CD4-positive, CD25-positive, alpha-beta regulatory T cell (primary cell): ENCODE data around the gene RNF4. TPM values are rescaled to one million over a fixed set of nuclear protein-coding genes. Genes with fewer than 3 reads are reported as not detected.
A peak's percentile ranks its signal among the peaks of the same experiment; 100 is the strongest.

Experiments
- ATAC-seq, 2 donors: fragments of 150-1000 bp; cut with Tn5 transposase; one replicate each; pipeline ENCODE4 v1.10.0; 2021; ENCODE audit warnings: low read depth in 2 of 2, moderate number of reproducible peaks in 2 of 2, moderate library complexity in 1 of 2
- DNase-seq, 3 donors: peaks; one replicate each; pipeline versions ENCODE4 v3.0.0 to v3.0.0-alpha.2; 2012 to 2022; ENCODE audit warnings: mixed read lengths in 1 of 3
- H3K27ac ChIP-seq: one replicate; pipeline ENCODE4 v1.7.0; 2013; ENCODE audit warnings: mild to moderate bottlenecking, low read length; ENCODE audit not compliant: insufficient read depth, poor library complexity, severe bottlenecking
- H3K27me3 ChIP-seq: one replicate; pipeline ENCODE4 v1.7.0; 2013; ENCODE audit warnings: low read length; ENCODE audit not compliant: control insufficient read depth, insufficient read depth
- H3K36me3 ChIP-seq: one replicate; pipeline ENCODE4 v1.7.0; 2013; ENCODE audit warnings: mild to moderate bottlenecking, low read length, moderate library complexity; ENCODE audit not compliant: control insufficient read depth, insufficient read depth
- H3K4me1 ChIP-seq: 2 replicates; pipeline ENCODE4 v1.7.0; 2013; ENCODE audit warnings: mild to moderate bottlenecking, low read length; ENCODE audit not compliant: insufficient read depth, control insufficient read depth, poor library complexity, severe bottlenecking
- H3K4me3 ChIP-seq: one replicate; pipeline ENCODE4 v1.7.0; 2013; ENCODE audit warnings: low read depth, mild to moderate bottlenecking, low read length, moderate library complexity
- H3K9me3 ChIP-seq, 2 experiments: 1 replicate in 1 of 2; 2 replicates in 1 of 2; pipeline ENCODE4 v1.7.0; 2013; ENCODE audit warnings: low read length in 2 of 2, mild to moderate bottlenecking in 1 of 2, moderate library complexity in 1 of 2; ENCODE audit not compliant: control insufficient read depth in 2 of 2
- H3K27ac Mint-ChIP-seq, 3 donors: one replicate each; pipeline ENCODE4 v1.8.0; 2020 to 2022; ENCODE audit warnings: mild to moderate bottlenecking in 3 of 3, mixed read lengths in 3 of 3, moderate library complexity in 2 of 3
- H3K27me3 Mint-ChIP-seq: one replicate; pipeline ENCODE4 v1.8.0; 2022; ENCODE audit warnings: mild to moderate bottlenecking, mixed read lengths
- H3K36me3 Mint-ChIP-seq: one replicate; pipeline ENCODE4 v1.8.0; 2020; ENCODE audit warnings: mixed read lengths
- H3K4me1 Mint-ChIP-seq, 4 donors: one replicate each; pipeline ENCODE4 v1.8.0; 2020 to 2022; ENCODE audit warnings: mixed read lengths in 4 of 4, mild to moderate bottlenecking in 1 of 4
- H3K4me3 Mint-ChIP-seq, 4 donors: one replicate each; pipeline ENCODE4 v1.8.0; 2020 to 2022; ENCODE audit warnings: mild to moderate bottlenecking in 4 of 4, mixed read lengths in 4 of 4, moderate library complexity in 3 of 4
- H3K9me3 Mint-ChIP-seq, 7 donors: one replicate each; pipeline ENCODE4 v1.8.0; 2020 to 2022; ENCODE audit warnings: mixed read lengths in 7 of 7, mild to moderate bottlenecking in 3 of 7, moderate library complexity in 2 of 7
- polyA plus RNA-seq, 4 donors: library from polyadenylated mRNA; unstranded; fragments of 300-500 nt; fragmentation: Illumina TruSeq; gene quantifications; one replicate each; pipeline ENCODE4 v1.2.3, GENCODE V29; 2021
- total RNA-seq: library from RNA; stranded (reverse); gene quantifications from one replicate; pipeline ENCODE4 v1.2.3, GENCODE V29; 2022

Gene RNF4
- total and polyA plus RNA-seq, 5 donors from 2014 or later, result 72.0 to 111 (median 89.8) TPM

GRCh38 chr4:2500547-2500946 lies 31.6 kb downstream of the RNF4 start:
- no peak for ATAC-seq
- no peaks in the 10 kb centered on the region for H3K9me3 ChIP-seq
- Mint-ChIP-seq H3K36me3 (peaks cover 25% of the 10 kb centered on the region), H3K27me3 (no peaks in the 10 kb centered on the region), H3K4me3 (no peak overlapping the region), H3K4me1 (peaks cover 0 to 12% (median 7%) of the 10 kb centered on the region in 4 donors), H3K27ac (peak overlapping the region in 1 of 3 donors; percentile 40), H3K9me3 (no peaks in the 10 kb centered on the region)
- no peak overlapping the region for H3K4me3 ChIP-seq
- H3K27ac ChIP-seq, result no peak overlapping the region
- no peaks in the 10 kb centered on the region for H3K4me1 ChIP-seq
- H3K36me3 ChIP-seq, result peaks cover 79% of the 10 kb centered on the region
- no peaks in the 10 kb centered on the region for H3K27me3 ChIP-seq
- DNase-seq, result no peak

DNA sequence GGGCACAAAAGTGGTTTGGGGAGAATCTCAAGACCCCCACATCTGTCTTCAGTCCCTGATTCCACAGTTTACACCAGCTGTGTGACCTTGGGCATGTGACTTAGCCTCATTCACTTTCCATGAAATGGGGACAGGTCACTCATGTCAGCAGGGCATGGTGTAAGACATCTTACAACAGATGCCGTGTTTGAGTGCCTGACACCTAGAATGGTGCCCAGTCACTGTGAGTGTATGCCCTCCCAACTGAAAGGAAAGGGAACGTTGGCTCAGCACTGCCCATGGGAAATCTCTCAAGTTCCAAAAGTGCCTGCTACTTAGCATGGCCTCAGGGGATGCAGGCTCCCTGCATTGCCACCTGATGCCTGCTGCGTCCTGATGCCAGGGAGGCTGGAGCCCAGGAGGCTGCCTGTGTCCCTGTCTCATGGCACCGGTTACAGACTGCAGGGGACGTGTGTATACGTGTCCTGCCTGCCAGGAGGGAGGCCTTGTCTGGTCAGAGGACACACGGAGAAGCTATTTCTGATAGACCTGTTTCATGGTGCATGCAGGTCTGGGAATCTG lies 32.2 kb downstream of the RNF4 start:
- ATAC-seq (no peak), DNase-seq (no peak)
- Histone ChIP-seq H3K36me3 (peaks cover 81% of the 10 kb centered on the region), H3K27ac (no peak overlapping the region), H3K4me1 (no peaks in the 10 kb centered on the region), H3K4me3 (no peak overlapping the region), H3K9me3 (no peaks in the 10 kb centered on the region), H3K27me3 (no peaks in the 10 kb centered on the region)
- H3K4me1 Mint-ChIP-seq, result peaks cover 0 to 12% (median 7%) of the 10 kb centered on the region in 4 donors
- peak overlapping the region; percentile 58 to 81 (median 62) for H3K27ac Mint-ChIP-seq
- H3K4me3 Mint-ChIP-seq, result no peak overlapping the region
- H3K9me3 Mint-ChIP-seq, result no peaks in the 10 kb centered on the region
- H3K36me3 Mint-ChIP-seq, result peaks cover 25% of the 10 kb centered on the region
- no peaks in the 10 kb centered on the region for H3K27me3 Mint-ChIP-seq

- H3K27ac ChIP-seq, result no peak overlapping the region
- peaks cover 74% of the 10 kb centered on the region for H3K36me3 ChIP-seq
These were observed 34.9 kb downstream of the RNF4 start for GRCh38 chr4:2503809-2504208.

DNA sequence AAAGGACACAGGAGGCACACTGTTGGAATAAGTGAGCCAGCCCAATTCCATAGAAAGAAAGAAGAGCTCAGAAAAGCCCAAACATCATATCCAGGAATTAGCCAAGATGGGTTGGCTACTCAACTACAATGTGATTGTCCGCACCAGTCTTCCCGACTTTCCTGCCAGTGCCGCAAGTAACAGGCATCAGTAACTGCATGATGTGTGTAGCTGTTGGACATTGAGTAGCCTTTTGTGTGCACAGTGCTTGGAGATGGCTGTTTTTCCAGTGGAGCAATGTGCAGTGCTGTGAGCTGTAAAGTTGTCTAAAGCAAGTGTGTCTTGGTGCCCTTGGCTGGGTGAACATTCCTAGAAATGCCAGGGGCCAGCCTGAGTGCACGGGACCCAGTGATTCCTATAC lies 38.4 kb downstream of the RNF4 start:
- peaks cover 13 to 25% (median 18%) of the 10 kb centered on the region in 4 donors for H3K4me1 Mint-ChIP-seq
- Histone ChIP-seq H3K4me1 (no peaks in the 10 kb centered on the region), H3K27me3 (no peaks in the 10 kb centered on the region), H3K4me3 (no peak overlapping the region), H3K27ac (no peak overlapping the region), H3K36me3 (peaks cover 71% of the 10 kb centered on the region), H3K9me3 (no peaks in the 10 kb centered on the region)
- peaks cover 12% of the 10 kb centered on the region for H3K36me3 Mint-ChIP-seq
- no peaks in the 10 kb centered on the region for H3K27me3 Mint-ChIP-seq
- ATAC-seq (no peak), DNase-seq (no peak)
- no peaks in the 10 kb centered on the region for H3K9me3 Mint-ChIP-seq
- peak overlapping the region in 2 of 3 donors; percentile 9 to 52 for H3K27ac Mint-ChIP-seq
- no peak overlapping the region for H3K4me3 Mint-ChIP-seq

More at GRCh38 chr4:2503809-2504208, 34.9 kb downstream of the RNF4 start:
- Mint-ChIP-seq H3K4me1 (peaks cover 16 to 24% (median 19%) of the 10 kb centered on the region in 4 donors), H3K4me3 (no peak overlapping the region), H3K36me3 (peaks cover 18% of the 10 kb centered on the region), H3K27me3 (no peaks in the 10 kb centered on the region), H3K9me3 (no peaks in the 10 kb centered on the region), H3K27ac (no peak overlapping the region)
- ATAC-seq, result no peak
- no peak overlapping the region for H3K4me3 ChIP-seq
- no peaks in the 10 kb centered on the region for H3K27me3 ChIP-seq
- DNase-seq, result no peak
- H3K9me3 ChIP-seq, result no peaks in the 10 kb centered on the region
- H3K4me1 ChIP-seq, result no peaks in the 10 kb centered on the region

DNA sequence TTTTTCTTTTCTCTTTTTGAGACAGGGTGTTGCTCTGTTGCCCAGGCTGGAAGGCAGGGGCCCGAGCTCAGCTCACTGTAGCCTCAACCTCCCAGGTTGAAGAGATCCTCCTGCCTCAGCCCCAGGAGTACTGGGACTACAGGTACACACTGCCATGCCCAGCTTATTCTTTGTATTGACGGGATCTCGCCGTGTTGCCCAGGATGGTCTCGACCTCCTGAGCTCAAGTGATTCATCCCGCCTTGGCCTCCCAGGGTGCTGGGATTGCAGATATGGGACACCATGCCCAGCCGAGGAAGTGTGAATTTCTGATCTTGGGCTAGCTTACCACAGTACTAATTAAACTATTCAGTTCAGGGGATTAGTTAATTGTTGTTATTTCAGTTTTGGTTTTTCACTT lies 38.9 kb downstream of the RNF4 start:
- H3K27ac ChIP-seq, result no peak overlapping the region
- ATAC-seq (no peak), DNase-seq (no peak)
- no peak overlapping the region for H3K4me3 Mint-ChIP-seq
- no peaks in the 10 kb centered on the region for H3K9me3 Mint-ChIP-seq
- H3K36me3 ChIP-seq, result peaks cover 75% of the 10 kb centered on the region
- no peaks in the 10 kb centered on the region for H3K4me1 ChIP-seq
- H3K27ac Mint-ChIP-seq, result peak overlapping the region in 1 of 3 donors; percentile 17
- H3K4me3 ChIP-seq, result no peak overlapping the region
- peaks cover 14% of the 10 kb centered on the region for H3K36me3 Mint-ChIP-seq
- H3K9me3 ChIP-seq, result no peaks in the 10 kb centered on the region
- no peaks in the 10 kb centered on the region for H3K27me3 ChIP-seq
- H3K4me1 Mint-ChIP-seq, result peaks cover 13 to 25% (median 18%) of the 10 kb centered on the region in 4 donors
- H3K27me3 Mint-ChIP-seq, result no peaks in the 10 kb centered on the region

- H3K27me3 Mint-ChIP-seq, result no peaks in the 10 kb centered on the region
- Histone ChIP-seq H3K4me3 (no peak overlapping the region), H3K27me3 (no peaks in the 10 kb centered on the region), H3K4me1 (no peaks in the 10 kb centered on the region), H3K27ac (no peak overlapping the region), H3K36me3 (peaks cover 81% of the 10 kb centered on the region), H3K9me3 (no peaks in the 10 kb centered on the region)
- DNase-seq, result no peak
- H3K4me3 Mint-ChIP-seq, result no peak overlapping the region
- peaks cover 13 to 18% (median 16%) of the 10 kb centered on the region in 4 donors for H3K4me1 Mint-ChIP-seq
- H3K36me3 Mint-ChIP-seq, result peaks cover 27% of the 10 kb centered on the region
- no peaks in the 10 kb centered on the region for H3K9me3 Mint-ChIP-seq
- H3K27ac Mint-ChIP-seq, result peak overlapping the region in 2 of 3 donors; percentile 64 to 87
- no peak for ATAC-seq
These were observed 41.7 kb downstream of the RNF4 start for GRCh38 chr4:2510351-2511259.

DNA sequence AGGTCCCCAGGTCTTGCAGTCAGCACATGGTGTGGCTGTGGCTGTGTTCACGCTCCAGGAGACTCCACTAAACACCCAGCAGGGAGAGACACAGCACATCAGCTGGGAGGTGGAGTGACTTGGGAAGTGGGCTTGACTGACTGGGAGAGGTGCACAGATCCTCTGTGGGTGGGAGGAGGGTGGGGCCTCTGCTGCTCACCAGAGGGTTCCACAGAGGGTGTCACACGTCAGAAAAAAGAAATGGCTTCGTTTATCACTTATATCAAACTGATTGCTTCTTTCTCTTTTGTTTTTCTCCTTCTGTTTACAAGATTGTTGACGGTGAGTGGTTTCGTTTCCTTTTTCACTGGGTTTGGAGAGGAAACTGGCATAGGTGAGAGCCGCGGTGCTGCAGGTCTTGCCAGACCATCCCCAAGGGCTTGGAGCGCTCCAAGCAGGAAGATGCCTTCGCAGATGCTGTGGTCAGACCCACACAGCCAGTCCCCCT lies 42.8 kb downstream of the RNF4 start:
- no peak for DNase-seq
- no peak for ATAC-seq
- Histone ChIP-seq H3K9me3 (no peaks in the 10 kb centered on the region), H3K4me3 (no peak overlapping the region), H3K27ac (no peak overlapping the region), H3K36me3 (peaks cover 84% of the 10 kb centered on the region), H3K27me3 (no peaks in the 10 kb centered on the region), H3K4me1 (no peaks in the 10 kb centered on the region)
- H3K27ac Mint-ChIP-seq, result peak overlapping the region in 2 of 3 donors; percentile 59 to 74
- peaks cover 11 to 18% (median 16%) of the 10 kb centered on the region in 4 donors for H3K4me1 Mint-ChIP-seq
- no peak overlapping the region for H3K4me3 Mint-ChIP-seq
- no peaks in the 10 kb centered on the region for H3K27me3 Mint-ChIP-seq
- no peaks in the 10 kb centered on the region for H3K9me3 Mint-ChIP-seq
- peaks cover 34% of the 10 kb centered on the region for H3K36me3 Mint-ChIP-seq
